Measurements from ENCODE around the gene RTL5. TPM values are rescaled to one million over a fixed set of nuclear protein-coding genes. Genes with fewer than 3 reads are reported as not detected.

RTL5 gene
- total RNA-seq, 1 experiment from 2014 or later = not detected

DNA sequence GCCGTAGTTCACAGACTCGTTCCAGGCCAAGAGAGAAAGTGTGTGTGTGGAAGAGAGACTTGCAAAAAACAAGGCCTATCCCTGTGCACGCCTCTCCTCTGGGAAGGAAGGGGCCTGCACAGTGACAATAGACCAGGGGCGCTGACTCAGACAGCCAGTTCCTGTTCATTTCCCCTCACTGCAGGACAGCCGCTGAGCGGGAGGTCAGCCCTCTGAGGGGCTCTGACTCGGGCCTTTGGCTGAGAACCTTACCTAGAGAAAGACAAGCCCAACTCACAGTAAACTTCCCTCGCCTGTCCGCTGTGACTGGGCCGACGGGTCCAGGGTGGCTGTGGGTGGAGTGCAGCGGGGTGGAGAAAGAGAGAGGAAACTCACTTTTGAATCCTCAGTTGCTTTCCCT, 52.1 kb downstream of the RTL5 start:
- ChIA-PET CTCF (no interaction called here), POLR2A (no interaction called here)
- no peak for DNase-seq (ENCODE audit: unreplicated experiment)
- Mint-ChIP-seq H3K36me3 (ENCODE audit: insufficient read depth, unreplicated experiment) (no peaks in the 10 kb centered on the region), H3K27ac (ENCODE audit: low read depth, unreplicated experiment) (no peak overlapping the region), H3K9me3 (ENCODE audit: unreplicated experiment) (no peaks in the 10 kb centered on the region), H3K4me1 (ENCODE audit: insufficient read depth, unreplicated experiment) (no peaks in the 10 kb centered on the region), H3K4me3 (ENCODE audit: unreplicated experiment) (no peak overlapping the region), H3K27me3 (ENCODE audit: insufficient read depth, unreplicated experiment) (peaks cover 95% of the 10 kb centered on the region)
- no TSS peak for BruUV-seq (replicated peaks)
- intact Hi-C loops (cut with micrococcal nuclease) = no loop called here
- TF ChIP-seq, protein P1, sequence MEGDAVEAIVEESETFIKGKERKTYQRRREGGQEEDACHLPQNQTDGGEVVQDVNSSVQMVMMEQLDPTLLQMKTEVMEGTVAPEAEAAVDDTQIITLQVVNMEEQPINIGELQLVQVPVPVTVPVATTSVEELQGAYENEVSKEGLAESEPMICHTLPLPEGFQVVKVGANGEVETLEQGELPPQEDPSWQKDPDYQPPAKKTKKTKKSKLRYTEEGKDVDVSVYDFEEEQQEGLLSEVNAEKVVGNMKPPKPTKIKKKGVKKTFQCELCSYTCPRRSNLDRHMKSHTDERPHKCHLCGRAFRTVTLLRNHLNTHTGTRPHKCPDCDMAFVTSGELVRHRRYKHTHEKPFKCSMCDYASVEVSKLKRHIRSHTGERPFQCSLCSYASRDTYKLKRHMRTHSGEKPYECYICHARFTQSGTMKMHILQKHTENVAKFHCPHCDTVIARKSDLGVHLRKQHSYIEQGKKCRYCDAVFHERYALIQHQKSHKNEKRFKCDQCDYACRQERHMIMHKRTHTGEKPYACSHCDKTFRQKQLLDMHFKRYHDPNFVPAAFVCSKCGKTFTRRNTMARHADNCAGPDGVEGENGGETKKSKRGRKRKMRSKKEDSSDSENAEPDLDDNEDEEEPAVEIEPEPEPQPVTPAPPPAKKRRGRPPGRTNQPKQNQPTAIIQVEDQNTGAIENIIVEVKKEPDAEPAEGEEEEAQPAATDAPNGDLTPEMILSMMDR (IDR thresholded peaks at IDR 0.05; ENCODE audit: unreplicated experiment) = no peak

DNA sequence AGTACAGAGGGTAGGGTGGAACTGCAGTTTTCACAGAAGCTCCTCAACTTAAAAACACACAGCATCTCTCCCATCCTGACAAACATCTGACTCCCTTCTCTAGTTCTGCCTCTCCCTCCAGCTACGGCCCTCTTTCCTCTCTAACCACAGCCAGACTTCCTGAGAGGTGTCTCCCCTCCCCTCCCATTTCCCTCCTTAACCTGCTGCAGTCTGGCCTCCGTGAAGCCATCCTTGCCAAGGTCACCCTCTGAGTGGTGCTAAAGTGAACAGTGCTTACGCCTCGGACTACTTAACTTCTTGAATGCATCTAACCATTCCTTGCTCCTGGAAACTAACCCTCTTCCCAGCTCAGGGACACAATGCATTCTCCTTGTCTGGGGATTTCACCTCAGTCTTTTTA, 53.3 kb downstream of the RTL5 start:
- H3K36me3 Mint-ChIP-seq (ENCODE audit: insufficient read depth, unreplicated experiment) = no peaks in the 10 kb centered on the region
- no TSS peak for BruUV-seq (replicated peaks)
- intact Hi-C loops (cut with micrococcal nuclease) = no loop called here
- DNase-seq (ENCODE audit: unreplicated experiment) = no peak
- CTCF ChIA-PET = no interaction called here
- peaks cover 94% of the 10 kb centered on the region for H3K27me3 Mint-ChIP-seq (ENCODE audit: insufficient read depth, unreplicated experiment)
- H3K4me1 Mint-ChIP-seq (ENCODE audit: insufficient read depth, unreplicated experiment) = no peaks in the 10 kb centered on the region
- no peaks in the 10 kb centered on the region for H3K9me3 Mint-ChIP-seq (ENCODE audit: unreplicated experiment)
- H3K27ac Mint-ChIP-seq (ENCODE audit: low read depth, unreplicated experiment) = no peak overlapping the region
- POLR2A ChIA-PET = no interaction called here
- no peak overlapping the region for H3K4me3 Mint-ChIP-seq (ENCODE audit: unreplicated experiment)
- TF ChIP-seq, protein P1 (IDR thresholded peaks at IDR 0.05; ENCODE audit: unreplicated experiment) = no peak

Other genes with a start within 250 kb of the RTL5 start
- gene NHSL2, start 221.1 kb downstream of the RTL5 start, total RNA-seq (2022) = not detected in 2 replicates
- 7.0 and 7.6 TPM in 2 replicates for gene PIN4, start 49.8 kb upstream of the RTL5 start, total RNA-seq (2022)
- gene ERCC6L, start 107.1 kb upstream of the RTL5 start, total RNA-seq (2022) = 1.0 and 1.8 TPM in 2 replicates
- gene RPS4X, start 145.3 kb upstream of the RTL5 start, total RNA-seq (2022) = 1,160 and 1,731 TPM in 2 replicates
- 0.37 and 0.72 TPM in 2 replicates for gene CITED1, start 174.0 kb upstream of the RTL5 start, total RNA-seq (2022)